ENCODE measurements around the gene TUBB6. TPM values are rescaled to one million over a fixed set of nuclear protein-coding genes. Genes with fewer than 3 reads are reported as not detected.
A peak's percentile ranks its signal among the peaks of the same experiment; 100 is the strongest.

Gene TUBB6
- total RNA-seq, 1 experiment from 2014 or later, result 125 TPM

- Histone ChIP-seq H3K4me3 (ENCODE audit: low read depth in 2 of 2, low read length in 2 of 2) (peak overlapping the region; percentile 51 to 66), H3K4me1 (ENCODE audit: control insufficient read depth, insufficient read depth, low read length) (peaks cover 5% of the 10 kb centered on the region; the same call in 1 of the 2 replicates), H3K27me3 (ENCODE audit: control insufficient read depth, insufficient read depth, low read length) (no peaks in the 10 kb centered on the region), H3K36me3 (ENCODE audit: control insufficient read depth, insufficient read depth, low read length) (no peaks in the 10 kb centered on the region), H3K27ac (ENCODE audit: low read length) (no peak overlapping the region), H3K9me3 (ENCODE audit: control insufficient read depth, insufficient read depth, low read depth, low read length) (no peaks in the 10 kb centered on the region)
- no TSS peak for BruUV-seq (replicated peaks)
- TF ChIP-seq TCF7L2 (IDR thresholded peaks at IDR 0.05; ENCODE audit: low read depth, low read length) (no peak), CTCF (IDR thresholded peaks at IDR 0.05) (no peak), SIN3A (IDR thresholded peaks at IDR 0.05; ENCODE audit: borderline replicate concordance, insufficient read depth, low read depth, low read length) (no peak), REST (IDR thresholded peaks at IDR 0.05; ENCODE audit: insufficient read depth in 1 of 2, low read depth in 2 of 2, low read length in 1 of 2) (no peak), POLR2AphosphoS5 (IDR thresholded peaks at IDR 0.05; ENCODE audit: low read depth, low read length) (no peak)
- peak; percentile 40 for ATAC-seq
- in situ Hi-C loops (cut with HindIII; ENCODE audit: low pct_unique_long_range_greater_than_20kb, low sequenced_read_pairs), result no loop called here
- ChIA-PET CTCF (interaction anchor here (0.7 to 1.2 kb wide), 2 partner anchors 41 to 183 kb away, joined by 3 read pairs; no protein-coding TSS in a partner anchor), POLR2A (no interaction called here)
- DNase-seq (ENCODE audit: low read depth, low spot score), result no peak
- intact Hi-C loops (cut with micrococcal nuclease; ENCODE audit: unreplicated experiment), result no loop called here
Observed at GRCh38 chr18:12287131-12287681, 20.8 kb upstream of the TUBB6 start.

- Histone ChIP-seq H3K36me3 (ENCODE audit: control insufficient read depth, insufficient read depth, low read length) (no peaks in the 10 kb centered on the region), H3K27ac (ENCODE audit: low read length) (no peak overlapping the region), H3K9me3 (ENCODE audit: control insufficient read depth, insufficient read depth, low read depth, low read length) (no peaks in the 10 kb centered on the region), H3K4me1 (ENCODE audit: control insufficient read depth, insufficient read depth, low read length) (peaks cover 5% of the 10 kb centered on the region; the same call in 1 of the 2 replicates), H3K27me3 (ENCODE audit: control insufficient read depth, insufficient read depth, low read length) (no peaks in the 10 kb centered on the region), H3K4me3 (ENCODE audit: low read depth in 2 of 2, low read length in 2 of 2) (peak overlapping the region; percentile 51 to 66)
- TF ChIP-seq SIN3A (IDR thresholded peaks at IDR 0.05; ENCODE audit: borderline replicate concordance, insufficient read depth, low read depth, low read length), result no peak
- TF ChIP-seq CTCF (IDR thresholded peaks at IDR 0.05), result no peak
- TF ChIP-seq REST (IDR thresholded peaks at IDR 0.05; ENCODE audit: insufficient read depth in 1 of 2, low read depth in 2 of 2, low read length in 1 of 2), result no peak
- no peak for TF ChIP-seq POLR2AphosphoS5 (IDR thresholded peaks at IDR 0.05; ENCODE audit: low read depth, low read length)
- TF ChIP-seq TCF7L2 (IDR thresholded peaks at IDR 0.05; ENCODE audit: low read depth, low read length), result no peak
- POLR2A ChIA-PET, result no interaction called here
- no peak for DNase-seq (ENCODE audit: low read depth, low spot score)
- in situ Hi-C loops (cut with HindIII; ENCODE audit: low pct_unique_long_range_greater_than_20kb, low sequenced_read_pairs) (no loop called here), intact Hi-C loops (cut with micrococcal nuclease; ENCODE audit: unreplicated experiment) (no loop called here)
- no TSS peak for BruUV-seq (replicated peaks)
- CTCF ChIA-PET, result interaction anchor here (0.7 to 1.2 kb wide), 2 partner anchors 9 to 40 kb away, joined by 3 read pairs; no protein-coding TSS in a partner anchor
- peak; percentile 81 for ATAC-seq
Observed at GRCh38 chr18:12287684-12288402, 20.2 kb upstream of the TUBB6 start.

All from Panc1 (cell line).